ENCODE data around the gene CERK.
A peak's percentile ranks its signal among the peaks of the same experiment; 100 is the strongest.

Gene CERK

DNA sequence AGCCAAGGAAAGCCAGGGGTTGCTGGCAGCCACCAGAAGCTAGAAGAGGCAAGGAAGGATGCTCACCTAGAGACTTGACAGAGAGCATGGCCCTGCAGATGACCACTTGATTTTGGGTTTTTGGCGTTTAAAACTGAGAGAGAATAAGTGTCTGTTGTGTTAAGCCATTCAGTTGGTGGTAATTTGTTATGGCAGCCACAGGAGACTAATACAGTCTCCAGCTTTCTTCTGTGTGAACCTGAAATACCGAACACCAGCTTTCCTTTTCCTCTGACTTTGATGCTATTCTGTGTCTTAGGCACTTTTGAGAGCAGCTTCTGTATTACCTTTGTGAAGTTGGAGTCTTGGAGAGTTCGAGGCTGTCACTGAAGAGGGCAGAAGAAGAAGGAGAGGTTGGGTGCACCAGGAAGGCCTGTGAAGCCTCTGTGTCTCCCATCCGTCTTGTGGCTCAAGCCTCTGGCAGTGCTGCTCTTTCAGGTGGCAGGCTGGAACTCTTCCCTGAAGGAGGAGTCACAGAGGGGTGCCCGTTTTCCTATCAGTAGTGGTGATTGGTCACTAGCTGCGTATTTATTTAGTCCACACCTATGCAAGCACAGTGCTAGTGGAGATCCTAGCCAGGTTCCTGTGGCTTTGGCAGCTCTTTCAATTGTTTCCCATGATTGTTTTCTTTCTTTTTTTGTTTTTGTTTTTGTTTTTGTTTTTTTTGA is 26.9 kb upstream of the CERK start:
- DNase-seq (ENCODE audit: low read depth in 2 of 3, low spot score in 1 of 3): no peak

DNA sequence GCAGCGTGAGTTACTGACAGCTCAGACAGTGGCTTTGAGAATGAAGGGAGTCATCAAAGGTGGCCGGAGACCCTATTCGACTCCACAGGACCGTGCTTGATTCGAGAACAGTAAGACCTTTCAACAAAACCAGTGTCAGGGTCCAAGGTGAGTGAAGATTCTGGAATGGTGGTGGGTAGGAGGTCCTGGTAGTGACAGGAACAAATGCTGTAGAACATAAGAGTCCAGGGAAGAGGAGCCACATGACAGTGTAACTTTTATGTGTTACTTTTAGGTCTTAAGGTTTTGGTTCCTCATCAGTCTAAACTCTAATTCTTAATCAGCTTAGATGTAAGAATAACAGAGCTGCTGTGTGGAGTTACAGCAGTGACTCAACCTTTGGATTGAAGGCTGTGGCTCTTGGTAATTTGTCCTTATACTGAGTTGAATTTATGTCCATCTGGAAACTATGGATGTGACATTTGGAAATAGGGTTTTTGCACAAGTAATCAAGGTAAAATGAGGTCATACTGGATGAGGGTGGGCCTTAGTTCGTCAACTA is 26.2 kb upstream of the CERK start:
- no peak for DNase-seq (ENCODE audit: low read depth in 2 of 3, low spot score in 1 of 3)

DNA sequence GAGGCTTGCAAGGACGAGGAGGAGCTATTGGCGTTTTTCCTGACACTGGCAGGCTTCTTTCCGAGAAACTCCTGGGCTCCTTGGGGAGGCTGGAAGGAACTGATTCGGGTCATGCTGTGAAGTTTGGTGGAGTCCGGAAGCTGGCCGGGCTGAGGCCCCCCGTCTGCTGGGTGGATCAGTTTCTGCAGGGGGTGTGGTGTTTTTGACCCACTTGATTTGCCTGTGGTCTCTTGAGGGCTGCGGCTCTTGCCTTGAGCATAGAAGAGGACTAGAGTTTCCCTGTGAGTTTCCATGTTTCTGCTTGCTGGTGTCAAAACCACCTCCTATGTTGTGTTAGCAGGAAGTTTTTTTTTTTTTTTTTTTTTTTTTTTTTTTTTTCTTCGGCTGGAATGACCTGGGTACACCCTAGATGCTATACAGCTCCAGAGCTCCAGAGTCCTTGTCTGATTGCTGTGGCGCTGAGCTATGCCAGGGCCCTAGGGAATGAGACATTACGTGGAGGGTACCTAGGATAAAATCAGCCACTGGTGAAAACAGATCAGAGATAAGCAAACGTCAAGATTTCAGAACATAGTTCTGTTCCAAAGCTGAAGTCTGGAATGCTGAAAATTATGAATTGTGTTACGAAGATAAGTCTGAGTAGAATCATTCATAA is 25.1 kb upstream of the CERK start:
- no peak for DNase-seq (ENCODE audit: low read depth in 2 of 3, low spot score in 1 of 3)

DNA sequence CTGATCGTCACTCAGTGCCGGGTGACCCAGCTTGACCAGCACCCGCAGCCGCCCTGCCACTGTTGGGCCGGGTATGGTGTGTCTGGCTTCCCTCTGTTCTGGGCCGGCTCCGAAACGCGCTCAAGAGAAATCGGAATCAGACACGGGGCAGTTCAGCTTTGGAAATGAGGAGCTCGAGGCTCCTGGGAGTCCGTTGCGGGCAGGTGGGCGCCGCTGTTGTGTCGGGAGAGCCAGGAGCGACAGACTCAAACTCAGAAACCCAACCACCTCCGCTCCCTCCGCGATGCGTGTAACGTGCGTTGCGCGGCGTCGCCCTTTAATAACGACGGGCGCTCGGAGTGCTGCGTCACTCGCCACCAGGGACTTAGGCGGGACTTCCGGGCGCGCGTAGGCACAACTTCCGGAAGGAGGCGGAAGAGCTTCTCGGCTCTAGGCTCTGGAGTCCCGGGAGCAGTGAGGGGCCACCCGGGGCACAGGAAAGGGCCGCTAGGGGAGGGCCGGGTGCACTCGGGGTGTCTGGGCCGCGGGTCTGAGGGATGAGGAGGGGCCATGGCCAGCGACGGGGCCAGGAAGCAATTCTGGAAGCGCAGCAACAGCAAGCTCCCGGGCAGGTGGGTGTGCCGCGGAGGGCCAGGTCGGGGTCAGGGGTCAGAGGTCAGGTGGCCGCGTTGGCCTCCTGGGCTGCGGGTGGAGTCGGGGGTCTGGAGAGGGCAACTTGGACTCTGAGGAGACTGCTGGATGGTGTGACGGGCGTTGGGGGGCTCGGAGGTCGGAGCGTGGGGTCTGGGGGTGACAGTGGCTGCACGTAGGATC is 24.4 kb upstream of the CERK start, which contains the start of gene TBC1D22A:
TBC1D22A (plus strand) TSS at position 413 of the 813 bp plus-strand sequence; CDS start at position 550, 137 bp downstream.
- DNase-seq (ENCODE audit: low read depth in 2 of 3, low spot score in 1 of 3): peak; percentile 91 to 94 (median 94)

DNA sequence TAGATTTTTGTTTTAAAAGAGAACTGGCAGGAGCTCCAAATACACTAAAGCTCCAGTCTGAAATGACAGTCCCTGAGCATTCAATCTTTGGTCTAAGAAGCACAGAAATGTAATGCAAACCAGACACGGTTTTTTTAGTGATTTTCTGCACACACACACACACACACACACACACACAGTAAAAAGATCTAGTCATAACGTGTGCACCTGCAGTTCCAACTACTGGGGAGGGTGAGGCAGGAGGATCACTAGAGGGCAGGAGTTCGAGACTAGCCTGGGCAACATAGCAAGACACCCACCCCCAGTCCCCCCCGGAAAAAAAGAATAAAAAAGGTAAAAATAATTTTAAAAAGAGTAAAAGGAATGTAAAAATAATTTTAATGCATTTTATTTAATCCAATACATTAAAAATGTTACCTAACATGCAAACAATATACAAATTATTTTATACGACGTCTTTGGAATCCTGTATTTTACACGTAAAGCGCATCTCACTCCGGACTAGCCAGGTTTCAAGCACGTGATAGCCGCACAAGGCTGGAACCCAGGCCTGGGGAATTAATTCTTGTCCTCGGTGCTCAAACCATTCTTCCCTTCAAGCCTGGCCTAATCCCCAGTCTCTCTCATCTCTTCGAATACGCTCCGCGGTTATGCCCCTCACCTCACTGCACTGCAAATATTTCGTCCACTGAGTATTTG is 23.6 kb upstream of the CERK start:
- DNase-seq (ENCODE audit: low read depth in 2 of 3, low spot score in 1 of 3): no peak

DNA sequence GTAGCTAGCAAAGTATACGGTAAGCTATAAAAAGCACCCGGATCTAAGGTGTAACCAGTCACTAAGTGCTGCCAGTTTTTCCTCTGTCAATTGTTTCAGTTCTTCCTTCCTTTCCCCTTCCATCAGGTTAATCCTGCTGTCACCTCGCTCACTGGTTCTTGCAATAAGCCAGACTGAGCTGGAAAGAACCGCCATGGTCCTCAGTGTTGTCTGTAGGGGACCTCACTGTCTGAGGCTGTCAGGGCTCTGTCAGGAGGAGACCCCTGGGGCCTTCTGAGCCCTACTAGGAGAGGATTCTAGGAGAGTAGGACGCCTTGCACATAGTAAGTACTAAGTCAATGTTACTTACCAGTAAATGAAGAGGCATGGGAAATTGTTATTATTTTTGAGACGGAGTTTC is 23.0 kb upstream of the CERK start:
- no peak for DNase-seq (ENCODE audit: low read depth in 2 of 3, low spot score in 1 of 3)

DNA sequence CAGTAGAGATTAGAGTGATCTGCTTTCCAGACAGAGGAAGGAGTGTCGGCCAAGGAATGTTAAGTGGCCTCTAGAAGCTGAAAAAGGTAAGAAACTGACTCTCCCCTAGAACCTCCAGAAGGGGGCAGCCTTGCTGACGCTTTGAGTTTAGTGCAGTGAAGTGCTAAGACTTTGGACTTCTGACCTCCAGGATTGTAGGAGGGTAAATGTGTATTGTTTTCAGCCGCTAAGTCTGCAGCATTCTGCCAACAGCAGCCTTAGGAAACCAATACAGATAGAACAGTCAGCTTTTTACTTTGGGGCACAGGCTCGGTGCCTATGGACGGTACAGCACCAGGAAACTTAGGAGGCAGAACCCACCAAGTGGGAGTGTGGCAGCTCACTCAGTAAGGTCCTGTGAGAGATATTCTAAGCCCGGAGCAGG is 20.8 kb upstream of the CERK start:
- peak in 2 of 3 donors; percentile 41 to 56 for DNase-seq (ENCODE audit: low read depth in 2 of 3, low spot score in 1 of 3)

DNA sequence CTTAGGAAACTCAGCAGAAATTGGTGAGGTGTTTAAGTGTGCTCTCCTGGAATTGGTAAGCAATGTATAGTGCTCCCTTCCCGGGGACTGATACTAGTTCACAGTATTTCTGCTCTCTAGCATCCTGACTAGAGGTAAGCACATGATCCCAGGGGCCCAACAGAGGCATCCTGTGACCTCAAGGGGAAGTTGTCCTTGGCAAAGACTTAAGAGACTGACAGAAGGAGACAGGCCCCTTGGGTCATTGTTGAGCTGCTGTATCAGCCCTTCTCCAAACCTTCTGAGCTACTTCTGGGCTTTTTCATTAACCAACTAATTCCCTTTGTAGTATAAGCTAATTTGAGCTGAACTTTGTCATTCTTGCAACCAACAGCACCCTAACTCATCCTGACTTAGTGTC is 20.1 kb upstream of the CERK start:
- no peak for DNase-seq (ENCODE audit: low read depth in 2 of 3, low spot score in 1 of 3)

DNA sequence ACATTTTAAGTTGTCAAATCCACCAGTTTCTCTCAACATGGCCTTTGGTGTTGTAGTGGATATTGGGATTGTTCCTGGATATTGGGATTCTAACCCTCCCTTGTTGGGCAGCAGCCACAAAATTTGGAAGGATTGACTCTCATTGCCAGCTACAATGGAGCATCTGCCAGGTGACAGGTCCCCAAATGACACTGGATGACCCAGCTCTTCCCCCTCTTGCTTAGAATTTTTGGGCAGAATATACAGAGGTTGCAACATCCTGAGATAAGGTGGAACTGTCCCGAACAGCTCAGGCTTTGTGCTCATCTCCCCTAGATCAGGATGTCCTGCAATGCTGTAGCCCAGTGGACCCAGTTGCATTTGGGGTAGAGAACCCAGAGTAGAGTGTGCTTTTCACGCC is 19.1 kb upstream of the CERK start:
- no peak for DNase-seq (ENCODE audit: low read depth in 2 of 3, low spot score in 1 of 3)

DNA sequence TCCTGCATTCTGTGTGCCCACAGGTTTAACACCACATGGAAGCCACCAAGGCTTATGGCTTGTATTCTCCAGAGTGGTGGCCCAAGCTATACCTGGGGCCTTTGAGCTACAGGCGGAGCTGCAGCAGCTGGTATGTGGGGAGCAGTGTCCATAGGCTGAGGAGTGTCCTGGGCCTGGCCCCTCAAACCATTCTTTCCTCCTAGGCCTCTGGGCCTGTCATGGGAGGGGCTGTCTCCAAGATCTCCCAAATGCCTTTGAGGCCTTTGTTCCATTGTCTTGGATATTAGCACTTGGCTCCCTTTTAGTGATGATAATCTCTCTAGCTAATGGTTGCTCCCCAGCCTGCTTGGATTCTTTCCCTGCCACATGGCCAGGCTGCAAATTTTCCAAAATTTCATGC is 18.0 kb upstream of the CERK start:
- DNase-seq (ENCODE audit: low read depth in 2 of 3, low spot score in 1 of 3): no peak

DNA sequence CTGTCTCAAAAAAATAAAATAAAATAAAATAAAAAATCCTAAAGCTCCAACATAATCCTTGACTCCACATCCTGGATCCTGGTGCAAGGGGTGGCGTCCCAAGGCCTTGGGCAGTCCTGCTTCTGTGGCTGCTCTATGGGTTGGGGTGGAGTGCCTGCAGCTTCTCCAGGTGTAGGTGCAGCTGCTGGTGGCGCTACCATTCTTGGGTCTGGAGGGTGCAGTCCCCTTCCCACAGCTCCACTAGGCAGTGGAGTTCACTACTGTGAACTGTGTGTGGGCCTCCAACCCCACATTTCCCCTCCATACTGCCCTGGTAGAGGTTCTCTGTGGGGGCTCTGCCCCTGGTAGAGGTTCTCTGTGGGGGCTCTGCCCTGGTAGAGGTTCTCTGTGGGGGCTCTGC is 17.5 kb upstream of the CERK start:
- no peak for DNase-seq (ENCODE audit: low read depth in 2 of 3, low spot score in 1 of 3)

DNA sequence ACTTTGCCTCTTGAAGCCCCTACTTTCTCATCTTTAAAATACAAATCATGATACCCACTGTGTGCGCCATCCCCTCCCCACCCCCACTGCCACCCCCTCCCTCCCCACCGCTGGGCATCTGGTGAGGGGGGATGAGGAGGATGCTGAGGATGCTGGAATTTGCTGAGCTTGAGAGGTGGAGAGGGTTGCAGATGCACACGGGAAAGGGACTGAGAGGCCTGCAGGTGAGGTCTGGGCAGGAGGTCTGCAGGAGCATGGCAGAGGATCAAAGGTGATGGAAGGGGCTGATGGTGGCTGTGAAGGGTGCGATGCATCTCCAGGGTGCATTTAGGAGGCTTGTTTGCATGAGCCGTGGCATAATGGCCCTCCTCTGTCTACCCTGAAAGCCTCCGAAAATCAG is 16.8 kb upstream of the CERK start:
- no peak for DNase-seq (ENCODE audit: low read depth in 2 of 3, low spot score in 1 of 3)

DNA sequence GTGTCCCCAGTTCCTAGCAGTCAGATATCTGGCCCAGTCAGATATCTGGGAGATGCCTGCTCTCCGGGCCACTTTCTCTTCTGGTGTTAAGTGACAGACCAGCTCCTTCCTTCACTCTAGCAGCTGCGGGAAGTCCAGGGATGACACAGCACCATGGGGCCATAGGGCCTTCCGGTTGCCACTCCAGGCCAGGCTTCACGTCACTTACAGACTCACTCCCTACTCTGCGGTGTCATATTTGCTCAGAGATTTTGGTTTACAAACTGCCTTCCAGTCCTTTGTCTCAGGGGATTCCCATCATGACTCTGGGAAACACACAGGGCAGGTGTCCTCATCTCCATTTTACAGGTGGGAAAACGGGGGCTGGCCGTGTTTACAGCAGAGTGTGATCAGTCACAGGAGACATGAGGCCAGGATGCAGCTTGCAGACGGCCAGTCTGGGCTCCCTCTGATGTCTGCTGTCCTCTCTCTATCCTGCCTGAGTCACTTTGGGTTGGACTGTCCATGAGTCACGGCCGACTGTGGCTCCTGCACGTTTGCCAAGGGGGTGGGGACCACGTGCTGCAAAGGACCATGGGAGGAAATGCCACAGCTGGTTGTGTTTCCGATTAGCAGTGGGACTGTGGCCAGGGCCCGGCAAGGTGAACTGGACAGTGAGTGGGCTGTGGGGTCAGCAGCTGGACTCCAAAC is 16.2 kb upstream of the CERK start:
- no peak for DNase-seq (ENCODE audit: low read depth in 2 of 3, low spot score in 1 of 3)

DNA sequence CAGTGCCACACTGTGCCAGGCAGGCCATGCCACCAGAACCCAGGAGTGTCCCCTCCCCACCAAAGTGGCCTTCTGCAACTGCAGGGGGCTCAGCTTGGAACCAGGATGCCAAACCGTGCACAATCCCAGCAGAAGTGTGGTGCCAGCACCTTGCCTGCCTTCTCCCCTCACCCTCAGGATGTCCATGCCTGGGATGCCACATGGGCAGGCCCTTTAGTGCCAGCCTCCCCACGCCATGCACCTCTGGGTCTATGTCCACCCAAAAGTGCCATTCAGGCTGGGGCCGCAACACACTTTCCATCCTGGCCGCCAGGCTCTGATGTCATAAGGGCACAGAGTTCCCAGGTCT is 15.7 kb upstream of the CERK start:
- DNase-seq (ENCODE audit: low read depth in 2 of 3, low spot score in 1 of 3): no peak

DNA sequence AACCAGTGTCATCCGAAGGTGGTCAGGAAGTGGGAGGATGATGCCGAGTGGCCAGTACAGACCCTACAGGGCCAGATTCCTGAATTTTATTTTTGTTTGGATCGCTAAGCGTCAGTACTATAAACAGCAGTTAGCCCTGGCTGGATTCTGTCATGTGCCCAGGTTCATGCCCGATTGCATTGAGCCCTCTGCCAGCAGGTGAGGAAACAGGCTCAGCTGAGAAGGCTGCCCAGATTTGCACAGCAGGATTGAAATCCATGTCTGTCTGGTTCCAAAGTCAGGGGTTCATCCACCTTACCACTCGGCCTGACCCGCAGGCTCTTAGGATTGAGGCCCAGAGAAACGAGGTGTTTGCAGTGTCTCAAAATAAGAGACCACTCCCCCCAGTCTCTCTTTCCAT is 15.3 kb upstream of the CERK start:
- DNase-seq (ENCODE audit: low read depth in 2 of 3, low spot score in 1 of 3): no peak

DNA sequence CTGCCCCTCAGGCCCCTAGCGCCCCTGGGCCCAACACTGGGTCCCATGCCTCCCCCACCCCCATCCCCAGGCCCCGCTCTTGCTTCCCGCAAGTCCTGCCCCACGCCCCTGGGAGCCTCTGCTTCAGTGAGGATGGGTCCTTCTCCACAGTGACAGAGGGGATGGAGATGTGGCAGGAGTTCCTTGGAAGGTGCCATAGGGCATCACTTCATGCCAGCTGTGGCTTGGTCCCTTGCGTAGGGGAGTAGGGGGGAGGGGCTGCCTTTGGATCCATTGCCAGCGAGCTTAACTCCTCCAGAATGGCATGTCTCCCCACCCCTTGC is 14.9 kb upstream of the CERK start:
- DNase-seq (ENCODE audit: low read depth in 2 of 3, low spot score in 1 of 3): no peak

DNA sequence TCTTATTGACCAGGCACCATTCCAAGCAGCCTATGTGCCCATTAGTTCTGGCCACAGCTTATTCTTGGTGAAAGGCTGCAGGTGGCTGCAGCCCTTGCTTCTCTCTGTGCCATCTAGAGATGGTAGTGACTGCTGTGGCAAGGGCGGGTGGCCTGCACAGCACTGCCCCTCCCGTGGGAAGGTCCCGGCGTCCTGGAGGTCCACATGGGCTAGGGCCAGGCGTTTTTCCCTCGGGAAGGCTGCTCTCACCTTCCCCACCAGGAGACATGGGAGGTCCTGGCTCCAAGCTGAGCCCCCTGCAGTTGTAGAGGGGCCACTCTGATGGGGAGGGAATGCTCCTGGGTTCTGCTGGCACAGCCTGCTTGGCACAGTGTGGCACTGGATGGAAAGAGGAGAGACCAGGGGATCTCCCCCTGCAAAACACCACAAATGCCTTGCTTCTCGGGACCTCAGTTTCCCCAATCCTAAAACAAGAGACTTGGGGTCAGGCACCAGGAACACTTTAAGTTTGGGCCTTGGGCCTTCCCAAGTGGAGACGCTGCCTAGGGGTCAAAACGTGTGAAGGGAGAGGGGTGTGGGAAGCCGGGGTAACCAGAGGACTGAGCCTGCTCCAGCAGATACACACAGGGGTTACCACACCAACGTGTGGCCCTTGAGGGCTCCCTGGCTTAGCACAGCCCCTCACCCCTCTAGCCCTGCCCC is 14.4 kb upstream of the CERK start:
- DNase-seq (ENCODE audit: low read depth in 2 of 3, low spot score in 1 of 3): no peak

DNA sequence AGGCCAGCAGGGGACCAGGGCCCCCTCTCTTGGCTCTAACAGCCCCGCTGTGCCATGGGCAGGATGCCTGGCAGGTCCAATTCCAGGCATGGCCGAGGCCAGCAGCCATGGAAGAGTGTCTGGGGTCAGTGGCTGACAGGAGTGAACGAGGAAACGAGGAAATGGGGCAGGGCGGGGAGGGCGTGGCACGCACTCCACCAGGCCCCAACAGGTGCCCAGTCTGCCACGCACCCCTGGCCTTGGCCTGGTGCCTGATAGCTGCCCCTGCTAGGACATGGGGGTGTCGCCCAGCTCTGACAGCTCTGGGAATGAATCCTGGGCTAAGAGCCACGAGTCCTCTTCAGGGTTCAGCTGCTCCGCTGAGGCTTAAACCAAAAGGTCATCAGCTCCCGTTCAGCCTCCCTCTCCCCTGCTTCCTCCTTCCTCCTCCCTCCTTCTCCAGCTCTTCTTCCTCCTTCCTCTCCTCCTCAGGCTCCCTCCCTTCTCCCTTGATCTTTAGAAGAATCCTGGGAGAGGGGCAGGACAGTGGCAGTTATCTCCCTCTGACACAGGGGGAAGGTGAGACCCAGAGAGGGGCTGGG is 12.9 kb upstream of the CERK start:
- DNase-seq (ENCODE audit: low read depth in 2 of 3, low spot score in 1 of 3): no peak

DNA sequence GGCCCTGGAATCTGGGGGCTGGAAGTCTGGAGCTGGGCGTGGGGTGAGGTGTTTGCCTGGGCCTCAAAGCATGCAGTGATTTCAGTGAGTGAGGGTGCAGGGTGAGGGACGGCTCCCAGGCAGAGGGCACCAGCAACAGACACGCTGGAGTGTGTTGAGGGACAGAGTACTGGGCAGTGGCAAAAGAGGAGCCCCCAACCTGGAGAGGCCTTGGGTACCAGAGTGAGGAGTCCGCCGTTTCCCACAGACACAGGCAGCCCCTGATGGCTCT is 12.4 kb upstream of the CERK start:
- no peak for DNase-seq (ENCODE audit: low read depth in 2 of 3, low spot score in 1 of 3)
